Kidney epithelial cell (primary cell): ENCODE measurements around the gene CCDC88B. TPM values are rescaled to one million over a fixed set of nuclear protein-coding genes. Genes with fewer than 3 reads are reported as not detected.
A peak's percentile ranks its signal among the peaks of the same experiment; 100 is the strongest.
"Not testable (repeated sequence)": the region's sequence is repeated elsewhere in the genome, so short reads cannot be mapped to it uniquely, and the experiment has no call there.

Experiments used
- DNase-seq: peaks from one replicate; pipeline ENCODE4 v3.0.0-alpha.2; 2010; ENCODE audit warnings: low read depth
- H3K27me3 ChIP-seq: 2 replicates; pipeline ENCODE4 v1.6.0; 2011; ENCODE audit warnings: low read length; ENCODE audit not compliant: control insufficient read depth, insufficient read depth
- H3K36me3 ChIP-seq: 2 replicates; pipeline ENCODE4 v1.5.1; 2011; ENCODE audit warnings: low read length; ENCODE audit not compliant: control insufficient read depth, insufficient read depth
- H3K4me3 ChIP-seq: 2 replicates; pipeline ENCODE4 v1.5.1; 2011; ENCODE audit warnings: low read depth, mild to moderate bottlenecking, control low read depth, low read length
- total RNA-seq: library from RNA; depleted of rRNA; stranded (reverse); fragments of >200 nt; gene quantifications from 2 replicates; pipeline ENCODE4 v1.2.3, GENCODE V29; 2015
- TF ChIP-seq, protein P1 (sequence below): IDR thresholded peaks from 2 replicates; pipeline ENCODE4 v1.5.1; 2011; ENCODE audit warnings: mild to moderate bottlenecking, moderate library complexity, low read length, control low read depth, inconsistent platforms; ENCODE audit not compliant: insufficient read depth, poor library complexity, severe bottlenecking

CCDC88B gene
- total RNA-seq, 1 donor from 2014 or later, result 1.3 TPM

GRCh38 chr11:64312947-64313346, 27.1 kb upstream of the CCDC88B start:
- Histone ChIP-seq H3K27me3 (no peaks in the 10 kb centered on the region), H3K4me3 (no peak overlapping the region), H3K36me3 (peaks cover 4% of the 10 kb centered on the region)
- no peak for DNase-seq
- TF ChIP-seq, protein P1, sequence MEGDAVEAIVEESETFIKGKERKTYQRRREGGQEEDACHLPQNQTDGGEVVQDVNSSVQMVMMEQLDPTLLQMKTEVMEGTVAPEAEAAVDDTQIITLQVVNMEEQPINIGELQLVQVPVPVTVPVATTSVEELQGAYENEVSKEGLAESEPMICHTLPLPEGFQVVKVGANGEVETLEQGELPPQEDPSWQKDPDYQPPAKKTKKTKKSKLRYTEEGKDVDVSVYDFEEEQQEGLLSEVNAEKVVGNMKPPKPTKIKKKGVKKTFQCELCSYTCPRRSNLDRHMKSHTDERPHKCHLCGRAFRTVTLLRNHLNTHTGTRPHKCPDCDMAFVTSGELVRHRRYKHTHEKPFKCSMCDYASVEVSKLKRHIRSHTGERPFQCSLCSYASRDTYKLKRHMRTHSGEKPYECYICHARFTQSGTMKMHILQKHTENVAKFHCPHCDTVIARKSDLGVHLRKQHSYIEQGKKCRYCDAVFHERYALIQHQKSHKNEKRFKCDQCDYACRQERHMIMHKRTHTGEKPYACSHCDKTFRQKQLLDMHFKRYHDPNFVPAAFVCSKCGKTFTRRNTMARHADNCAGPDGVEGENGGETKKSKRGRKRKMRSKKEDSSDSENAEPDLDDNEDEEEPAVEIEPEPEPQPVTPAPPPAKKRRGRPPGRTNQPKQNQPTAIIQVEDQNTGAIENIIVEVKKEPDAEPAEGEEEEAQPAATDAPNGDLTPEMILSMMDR, result no peak

DNA sequence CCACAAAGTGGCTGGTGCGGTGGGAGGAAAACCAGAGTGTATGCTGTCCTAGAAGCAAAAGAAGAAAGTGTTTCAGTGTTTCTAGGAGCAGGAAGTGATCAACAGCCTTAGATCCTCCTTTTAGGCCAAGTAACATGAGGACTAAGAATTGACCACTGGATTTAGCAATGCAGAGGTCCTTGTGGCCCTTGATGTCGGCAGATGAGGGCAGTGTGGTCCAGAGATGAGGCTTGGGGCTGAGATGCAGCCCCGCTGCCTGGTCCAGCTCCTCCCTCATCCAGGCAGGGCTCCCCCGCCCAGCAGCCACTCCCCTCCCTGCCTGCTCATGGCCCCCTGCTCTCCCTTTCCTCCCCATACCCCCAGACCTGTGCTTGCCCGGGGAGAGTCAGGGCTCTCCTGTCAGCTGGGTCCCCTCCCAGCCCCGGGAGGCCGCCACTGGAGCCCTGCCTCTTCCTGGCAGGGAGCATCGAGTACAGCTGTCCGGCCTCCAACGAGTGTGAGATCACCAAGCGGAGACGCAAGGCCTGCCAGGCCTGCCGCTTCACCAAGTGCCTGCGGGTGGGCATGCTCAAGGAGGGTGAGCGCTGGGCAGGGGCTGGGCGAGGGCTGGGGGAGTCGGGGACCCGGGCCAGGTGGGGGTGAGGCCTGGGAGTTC, 26.4 kb upstream of the CCDC88B start:
- Histone ChIP-seq H3K27me3 (no peaks in the 10 kb centered on the region), H3K4me3 (no peak overlapping the region), H3K36me3 (peaks cover 4% of the 10 kb centered on the region)
- TF ChIP-seq, protein P1, result no peak
- no peak for DNase-seq

GRCh38 chr11:64314146-64314804, 25.7 kb upstream of the CCDC88B start:
- Histone ChIP-seq H3K4me3 (no peak overlapping the region), H3K36me3 (peaks cover 4% of the 10 kb centered on the region), H3K27me3 (no peaks in the 10 kb centered on the region)
- TF ChIP-seq, protein P1, result peak; percentile 17
- no peak for DNase-seq

- no peak overlapping the region for H3K4me3 ChIP-seq
- no peak for DNase-seq
- no peaks in the 10 kb centered on the region for H3K27me3 ChIP-seq
- peaks cover 4% of the 10 kb centered on the region for H3K36me3 ChIP-seq
- TF ChIP-seq, protein P1, result no peak
Measured at GRCh38 chr11:64314805-64315561, 25.0 kb upstream of the CCDC88B start.

DNA sequence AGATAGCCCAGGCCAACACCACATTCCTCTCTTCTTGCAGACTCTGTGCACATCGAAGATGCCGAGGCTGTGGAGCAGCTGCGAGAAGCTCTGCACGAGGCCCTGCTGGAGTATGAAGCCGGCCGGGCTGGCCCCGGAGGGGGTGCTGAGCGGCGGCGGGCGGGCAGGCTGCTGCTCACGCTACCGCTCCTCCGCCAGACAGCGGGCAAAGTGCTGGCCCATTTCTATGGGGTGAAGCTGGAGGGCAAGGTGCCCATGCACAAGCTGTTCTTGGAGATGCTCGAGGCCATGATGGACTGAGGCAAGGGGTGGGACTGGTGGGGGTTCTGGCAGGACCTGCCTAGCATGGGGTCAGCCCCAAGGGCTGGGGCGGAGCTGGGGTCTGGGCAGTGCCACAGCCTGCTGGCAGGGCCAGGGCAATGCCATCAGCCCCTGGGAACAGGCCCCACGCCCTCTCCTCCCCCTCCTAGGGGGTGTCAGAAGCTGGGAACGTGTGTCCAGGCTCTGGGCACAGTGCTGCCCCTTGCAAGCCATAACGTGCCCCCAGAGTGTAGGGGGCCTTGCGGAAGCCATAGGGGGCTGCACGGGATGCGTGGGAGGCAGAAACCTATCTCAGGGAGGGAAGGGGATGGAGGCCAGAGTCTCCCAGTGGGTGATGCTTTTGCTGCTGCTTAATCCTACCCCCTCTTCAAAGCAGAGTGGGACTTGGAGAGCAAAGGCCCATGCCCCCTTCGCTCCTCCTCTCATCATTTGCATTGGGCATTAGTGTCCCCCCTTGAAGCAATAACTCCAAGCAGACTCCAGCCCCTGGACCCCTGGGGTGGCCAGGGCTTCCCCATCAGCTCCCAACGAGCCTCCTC, 24.1 kb upstream of the CCDC88B start:
- not testable (repeated sequence) for H3K36me3 ChIP-seq, H3K4me3 ChIP-seq, DNase-seq, H3K27me3 ChIP-seq
